Hematopoietic multipotent progenitor cell (in vitro differentiated cells): Measurements from ENCODE around the gene MAGED2. TPM values are rescaled to one million over a fixed set of nuclear protein-coding genes. Genes with fewer than 3 reads are reported as not detected.
A peak's percentile ranks its signal among the peaks of the same experiment; 100 is the strongest.
"Not testable (repeated sequence)": the region's sequence is repeated elsewhere in the genome, so short reads cannot be mapped to it uniquely, and the experiment has no call there.

ENCODE experiments used
- DNase-seq, 3 donors: peaks; one replicate each; pipeline ENCODE4 v3.0.0-alpha.2; 2011 to 2015; ENCODE audit warnings: low read depth in 2 of 3, low spot score in 2 of 3
- small RNA-seq: library from RNA; depleted of rRNA; stranded (forward); fragments of <200 nt; gene quantifications from one replicate; pipeline ENCODE3, GENCODE V24; 2012
- total RNA-seq: library from RNA; depleted of rRNA; stranded (reverse); fragments of >200 nt; gene quantifications from one replicate; pipeline ENCODE4 v1.2.3, GENCODE V29; 2012

MAGED2 gene
- total RNA-seq, 1 donor, result 109 TPM

GRCh38 chrX:54818221-54818620 is 10.7 kb downstream of the MAGED2 start:
- no peak for DNase-seq

DNA sequence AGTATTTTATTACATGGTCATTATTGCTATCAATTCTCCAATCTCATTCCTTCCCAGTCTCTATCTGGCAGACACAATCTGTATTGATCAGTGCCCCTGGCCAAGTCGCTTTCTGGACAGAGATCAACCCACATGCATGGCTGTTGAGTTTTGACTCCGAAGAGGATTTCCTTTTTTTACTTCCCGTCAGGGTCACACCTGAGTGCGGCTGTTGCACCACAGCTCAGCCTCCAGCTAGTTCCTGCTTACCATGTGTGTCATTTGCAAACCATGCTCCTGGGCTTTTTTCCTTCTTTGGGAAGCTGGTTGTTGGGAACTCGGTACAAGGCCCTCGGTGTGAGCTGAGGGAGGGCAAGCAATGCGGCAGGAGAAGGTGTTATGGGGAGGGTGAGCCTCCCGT is 11.7 kb downstream of the MAGED2 start:
- no peak for DNase-seq

- no peak for DNase-seq
Measured at GRCh38 chrX:54820737-54821136, 13.2 kb downstream of the MAGED2 start.

GRCh38 chrX:54821310-54821709 is 13.8 kb downstream of the MAGED2 start:
- DNase-seq, result no peak

GRCh38 chrX:54824195-54824594 is 16.6 kb downstream of the MAGED2 start:
- DNase-seq, result no peak

- DNase-seq, result no peak
Measured at GRCh38 chrX:54824722-54825121, 17.2 kb downstream of the MAGED2 start.

DNA sequence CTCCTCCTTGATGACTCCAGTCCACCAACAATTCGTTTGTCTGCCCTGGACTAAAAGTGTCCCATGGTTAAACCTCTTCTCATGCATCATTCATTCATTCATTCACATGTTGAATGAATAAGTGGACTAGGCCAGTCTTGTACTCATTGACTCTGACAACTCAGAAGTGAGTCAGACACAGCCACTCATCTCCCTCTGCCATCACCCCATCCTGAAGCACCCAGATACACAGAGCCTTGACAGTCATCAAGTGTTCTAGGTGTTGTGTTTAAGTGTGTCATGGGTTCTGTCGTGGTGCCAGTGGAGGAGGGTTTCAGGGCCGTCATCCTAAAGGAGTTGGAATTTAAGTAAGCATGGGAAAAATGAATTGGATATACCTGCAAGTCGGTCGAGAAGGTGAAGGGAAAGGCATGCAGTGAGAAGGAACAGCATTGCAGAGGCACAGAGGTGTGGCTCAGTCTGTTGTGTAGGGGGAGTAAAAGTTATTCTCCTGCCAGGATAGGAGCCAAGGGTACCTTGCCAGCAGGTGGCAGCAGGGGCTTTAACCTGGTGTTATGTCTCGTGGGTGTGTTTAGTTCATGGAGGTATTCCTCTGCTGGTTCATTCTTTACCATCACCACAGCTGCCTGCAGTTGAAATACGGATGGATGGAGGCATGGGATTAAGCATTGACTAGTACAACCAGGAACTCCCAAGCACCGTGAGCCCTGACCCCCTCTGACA is 18.3 kb downstream of the MAGED2 start:
- no peak for DNase-seq

- no peak for DNase-seq
Measured at GRCh38 chrX:54826598-54826997, 19.1 kb downstream of the MAGED2 start.

GRCh38 chrX:54838583-54838982 is 31.0 kb downstream of the MAGED2 start:
- DNase-seq, result no peak

- DNase-seq, result not testable (repeated sequence)
Measured at GRCh38 chrX:54841184-54841874, 33.8 kb downstream of the MAGED2 start.

- no peak for DNase-seq
Measured at GRCh38 chrX:54842607-54843006, 35.1 kb downstream of the MAGED2 start.

DNA sequence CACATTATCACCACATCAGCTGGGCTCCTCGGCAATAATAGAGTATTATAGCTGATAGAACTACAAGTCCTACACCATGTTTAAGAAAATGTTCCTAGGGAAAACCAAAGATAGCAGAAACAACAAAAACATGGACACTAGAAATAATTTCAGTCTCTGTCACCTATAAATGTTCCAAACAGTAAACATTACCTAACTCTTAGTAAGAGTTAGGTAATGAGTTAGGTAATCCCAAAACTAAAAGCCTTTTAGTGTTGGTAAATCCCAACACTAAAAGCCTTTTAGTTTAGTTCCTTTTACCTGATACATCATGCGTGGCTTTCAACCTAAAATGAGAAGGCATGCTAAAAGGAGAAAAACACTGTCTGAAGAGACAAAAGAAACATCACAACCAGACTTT is 35.5 kb downstream of the MAGED2 start:
- DNase-seq, result no peak

- DNase-seq, result not testable (repeated sequence)
Measured at GRCh38 chrX:54847700-54848099, 40.2 kb downstream of the MAGED2 start.

DNA sequence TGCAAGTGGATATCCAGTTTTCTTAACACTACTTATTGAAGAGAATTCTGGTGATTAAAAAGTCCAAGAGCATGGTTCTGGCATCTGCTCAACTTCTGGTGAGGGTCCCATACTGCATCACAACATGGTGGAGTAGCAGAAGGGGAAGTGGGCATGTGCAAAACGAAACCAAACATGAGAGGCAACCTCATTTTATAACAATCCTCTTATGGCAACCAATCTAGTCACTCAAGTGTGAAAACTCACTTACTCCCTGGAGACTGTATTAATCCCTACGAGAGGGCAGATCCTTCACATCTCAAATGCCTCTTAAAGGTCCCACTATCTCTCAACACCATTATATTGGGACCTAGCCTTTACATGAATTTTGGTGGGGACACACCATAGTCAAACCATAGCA is 57.7 kb downstream of the MAGED2 start:
- DNase-seq, result no peak

Small RNA genes lying within 50 kb of the gene (small RNA-seq; reads per million reads assigned to genes)
- gene AL049732.1 (not detected), gene SNORA11 (44.1 reads per million, percentile 96 among the genes with 10 or more reads in this experiment)

Other genes with a start within 250 kb of the MAGED2 start
- not detected for gene ITIH6, start 9.5 kb upstream of the MAGED2 start, total RNA-seq
- gene TRO, start 113.1 kb downstream of the MAGED2 start, total RNA-seq, result 38.8 TPM
- 0.27 TPM for gene PFKFB1, start 186.4 kb downstream of the MAGED2 start, total RNA-seq
- gene APEX2, start 192.6 kb downstream of the MAGED2 start, total RNA-seq, result 10.0 TPM
- 4.6 TPM for gene ALAS2, start 223.2 kb downstream of the MAGED2 start, total RNA-seq